ENCODE data around the gene CLEC18A.
"Not testable (repeated sequence)": the region's sequence is repeated elsewhere in the genome, so short reads cannot be mapped to it uniquely, and the experiment has no call there.

Gene CLEC18A

GRCh38 chr16:69952116-69952515 is 982 bp downstream of the CLEC18A start:
- DNase-seq (ENCODE audit: low spot score) = not testable (repeated sequence)

GRCh38 chr16:69952572-69953355 is 1.6 kb downstream of the CLEC18A start:
- not testable (repeated sequence) for DNase-seq (ENCODE audit: low spot score)

GRCh38 chr16:69954241-69954640 is 3.1 kb downstream of the CLEC18A start:
- DNase-seq (ENCODE audit: low spot score) = not testable (repeated sequence)

DNA sequence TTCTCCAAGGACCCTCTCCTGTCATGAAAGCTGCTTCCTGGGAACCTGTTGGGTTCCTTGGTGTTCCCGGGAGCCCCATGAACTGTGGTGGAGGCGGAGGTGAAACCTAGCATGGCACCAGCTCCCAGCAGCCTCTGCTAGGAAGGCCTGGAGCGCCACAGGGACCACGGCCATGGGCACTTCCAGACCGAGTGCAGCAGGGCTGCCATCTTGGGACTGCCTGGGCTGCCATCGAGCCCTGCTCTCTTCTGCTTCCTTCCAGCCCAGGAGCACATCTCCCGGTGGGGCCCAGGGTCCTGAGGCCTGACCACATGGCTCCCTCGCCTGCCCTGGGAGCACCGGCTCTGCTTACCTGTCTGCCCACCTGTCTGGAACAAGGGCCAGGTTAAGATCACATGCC is 12.2 kb downstream of the CLEC18A start:
- not testable (repeated sequence) for DNase-seq (ENCODE audit: low spot score)

GRCh38 chr16:69964960-69965660 is 14.0 kb downstream of the CLEC18A start:
- peak; percentile 17 for DNase-seq (ENCODE audit: low spot score)

GRCh38 chr16:69965661-69966054 is 14.5 kb downstream of the CLEC18A start:
- DNase-seq (ENCODE audit: low spot score) = not testable (repeated sequence)

GRCh38 chr16:69967688-69968087 is 16.6 kb downstream of the CLEC18A start:
- not testable (repeated sequence) for DNase-seq (ENCODE audit: low spot score)

DNA sequence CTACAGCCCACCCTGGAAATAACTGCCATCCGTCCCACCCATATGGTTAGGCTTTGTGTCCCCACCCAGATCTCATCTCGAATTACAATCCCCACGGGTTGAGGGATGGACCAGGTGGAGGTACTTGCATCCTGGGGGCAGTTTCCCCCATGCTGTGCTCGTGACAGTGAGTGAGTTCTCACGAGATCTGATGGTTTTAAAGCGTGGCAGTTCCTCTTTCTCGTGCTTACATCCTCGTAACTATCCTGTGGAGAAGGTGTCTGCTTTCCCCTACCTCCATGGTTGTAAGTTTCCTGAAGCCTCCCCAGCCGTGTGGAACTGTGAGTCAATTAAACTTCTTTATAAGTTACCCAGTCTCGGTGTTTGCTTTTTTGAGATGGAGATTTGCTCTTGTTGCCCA is 17.0 kb downstream of the CLEC18A start:
- DNase-seq (ENCODE audit: low spot score) = not testable (repeated sequence)

- DNase-seq (ENCODE audit: low spot score) = not testable (repeated sequence)
Observed at GRCh38 chr16:69969657-69970056, 18.5 kb downstream of the CLEC18A start.

DNA sequence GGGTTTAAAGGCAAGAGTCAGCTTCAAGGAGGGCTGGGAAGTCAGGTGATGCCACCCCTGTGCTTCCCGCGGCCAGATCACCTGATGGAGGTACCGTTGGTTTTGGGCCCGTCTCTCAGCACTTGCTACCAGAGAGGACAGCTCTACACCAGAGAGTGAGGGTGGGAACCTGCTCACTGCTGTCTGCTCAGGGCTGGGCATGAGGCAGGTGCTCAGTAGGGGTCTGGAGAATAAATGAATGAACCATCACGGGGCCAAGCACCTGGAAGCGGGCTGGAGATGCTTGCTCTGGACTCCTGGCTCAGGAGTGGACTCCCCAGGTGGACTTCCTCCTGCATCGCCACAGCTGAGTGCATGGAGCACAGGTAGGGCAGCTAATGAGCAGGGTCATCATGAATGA is 21.0 kb downstream of the CLEC18A start:
- DNase-seq (ENCODE audit: low spot score) = not testable (repeated sequence)

DNA sequence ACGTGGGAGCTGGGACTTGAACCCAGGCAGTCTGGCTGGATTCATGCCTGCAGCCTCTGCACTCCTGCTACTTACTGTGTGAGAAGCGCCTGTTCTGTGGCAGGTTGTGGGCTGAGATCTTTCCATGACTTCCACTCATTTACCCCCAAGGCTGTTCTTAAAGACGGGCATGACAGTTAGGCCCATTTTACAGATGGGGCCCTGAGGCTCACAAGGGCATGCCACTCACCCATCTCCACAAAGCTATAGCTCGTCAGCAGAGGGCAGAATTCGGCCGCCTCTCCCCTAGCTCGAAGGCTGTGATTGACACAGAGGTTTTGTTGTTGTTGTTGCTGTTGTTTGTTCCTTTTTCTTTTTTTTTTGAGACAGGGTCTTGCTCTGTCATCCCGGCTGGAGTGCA is 21.8 kb downstream of the CLEC18A start:
- DNase-seq (ENCODE audit: low spot score) = not testable (repeated sequence)

DNA sequence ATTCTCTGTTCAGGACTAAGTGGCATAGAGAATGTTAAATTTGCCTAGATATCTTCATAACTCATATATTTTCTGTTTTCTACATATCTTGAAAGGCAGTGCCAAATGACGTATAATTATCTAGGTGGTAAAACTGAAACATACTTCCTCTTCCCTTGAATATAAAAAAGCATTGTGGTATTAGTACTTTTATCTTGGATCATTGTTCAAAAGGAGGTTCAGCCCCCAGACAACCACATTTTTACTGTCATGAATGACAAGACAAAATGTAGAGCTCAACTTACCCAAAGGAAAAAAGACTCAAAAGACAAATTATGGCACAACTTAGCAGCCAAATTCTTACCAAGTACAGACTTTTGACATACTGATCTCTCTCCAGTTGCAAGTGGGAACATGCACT is 34.1 kb downstream of the CLEC18A start:
- not testable (repeated sequence) for DNase-seq (ENCODE audit: low spot score)

DNA sequence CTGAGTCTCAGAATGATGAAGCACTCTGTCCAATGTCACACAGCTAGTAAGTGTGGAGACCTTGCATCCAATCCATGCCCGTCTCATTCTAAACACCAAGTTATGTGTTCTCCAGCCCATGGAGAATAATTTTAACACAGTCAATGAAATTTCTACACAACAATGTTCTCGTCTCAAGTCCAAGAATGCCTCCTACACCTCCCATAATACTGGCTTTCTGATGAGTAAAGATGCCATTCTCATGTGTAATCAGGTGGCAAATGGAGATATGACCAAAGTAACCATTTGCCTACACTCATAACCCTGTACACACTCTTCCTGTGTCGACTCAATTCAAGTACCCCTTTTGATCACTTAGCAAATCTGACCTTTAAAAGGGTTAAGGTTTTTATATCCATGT is 46.8 kb downstream of the CLEC18A start:
- not testable (repeated sequence) for DNase-seq (ENCODE audit: low spot score)

DNA sequence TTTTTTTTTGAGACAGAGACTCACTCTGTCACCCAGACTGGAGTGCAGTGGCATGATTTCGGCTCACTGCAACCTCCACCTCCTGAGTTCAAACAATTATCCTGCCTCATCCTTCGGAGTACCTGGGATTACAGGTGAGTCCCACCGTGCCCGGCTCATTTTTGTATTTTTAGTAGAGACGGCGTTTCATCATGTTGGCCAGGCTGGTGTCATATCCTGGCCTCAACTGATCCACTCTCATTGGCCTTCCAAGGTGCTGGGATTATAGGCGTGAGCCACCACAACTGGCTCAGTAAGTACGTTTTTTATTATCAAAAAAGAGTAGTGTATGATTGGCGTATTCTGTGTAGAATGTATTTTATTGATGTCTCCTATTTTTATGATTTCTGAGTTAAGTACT is 48.7 kb downstream of the CLEC18A start:
- DNase-seq (ENCODE audit: low spot score) = not testable (repeated sequence)

DNA sequence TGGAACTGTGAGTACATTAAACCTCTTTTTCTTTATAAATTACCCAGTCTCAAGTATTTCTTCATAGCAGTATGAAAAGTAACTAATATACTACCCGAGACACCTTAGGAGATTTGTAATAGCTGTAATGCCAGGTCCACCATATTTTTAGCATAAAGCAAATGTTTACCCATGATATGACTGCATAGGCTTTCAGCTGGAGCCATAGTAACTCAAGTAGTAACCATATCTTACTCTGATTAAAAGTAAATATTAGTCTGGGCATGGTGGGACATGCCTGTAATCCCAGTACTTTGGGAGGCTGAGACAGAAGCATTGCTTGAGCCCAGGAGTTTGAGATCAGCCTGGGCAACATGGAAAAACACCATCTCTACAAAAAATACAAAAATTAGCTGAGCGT is 52.4 kb downstream of the CLEC18A start:
- DNase-seq (ENCODE audit: low spot score) = not testable (repeated sequence)

GRCh38 chr16:70008604-70009003 is 57.5 kb downstream of the CLEC18A start:
- not testable (repeated sequence) for DNase-seq (ENCODE audit: low spot score)

DNA sequence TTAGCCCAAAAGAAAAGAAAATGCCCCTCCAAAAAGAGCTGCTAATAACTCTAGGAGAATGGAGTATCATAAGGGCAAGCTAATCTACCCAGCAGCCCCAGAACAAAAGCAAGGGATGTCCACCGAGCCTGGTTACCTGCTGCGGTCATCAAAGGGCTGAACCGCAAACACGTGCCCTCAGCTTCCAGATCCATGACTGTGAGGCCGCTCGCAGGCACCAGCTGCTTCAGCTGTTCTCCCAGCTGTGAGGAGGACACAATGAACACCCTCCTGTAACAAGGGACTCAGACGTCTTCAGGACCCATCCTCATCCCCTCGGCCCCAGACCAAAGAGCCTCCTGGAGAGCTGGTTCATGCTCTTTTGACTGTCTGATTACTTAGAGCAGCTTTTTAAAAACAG is 59.5 kb downstream of the CLEC18A start:
- DNase-seq (ENCODE audit: low spot score) = not testable (repeated sequence)

GRCh38 chr16:70011120-70011519 is 60.0 kb downstream of the CLEC18A start:
- DNase-seq (ENCODE audit: low spot score) = not testable (repeated sequence)

- DNase-seq (ENCODE audit: low spot score) = not testable (repeated sequence)
Observed at GRCh38 chr16:70012354-70012753, 61.2 kb downstream of the CLEC18A start.

GRCh38 chr16:70012951-70013350 is 61.8 kb downstream of the CLEC18A start:
- DNase-seq (ENCODE audit: low spot score) = not testable (repeated sequence)
